PFSK-1 (cell line): Measurements from ENCODE around the gene DEFB112.

ENCODE experiments used
- FOXP2 ChIP-seq: optimal IDR thresholded peaks from 2 replicates; pipeline ENCODE3; 2011; ENCODE audit warnings: borderline replicate concordance, control low read depth, inconsistent platforms; ENCODE audit not compliant: insufficient read depth; ENCODE audit errors: extremely low read length, extremely low read depth
- POLR2AphosphoS5 ChIP-seq: IDR thresholded peaks from 2 replicates; pipeline ENCODE4 v1.6.1; 2012; ENCODE audit warnings: low read depth, mild to moderate bottlenecking, control low read depth, low read length, moderate library complexity
- REST ChIP-seq, 2 experiments: IDR thresholded peaks; 2 replicates each; pipeline versions ENCODE4 v1.6.1 to v1.8.0; 2011 to 2012; ENCODE audit warnings: low read depth in 2 of 2, low read length in 2 of 2, control low read depth in 1 of 2, inconsistent platforms in 1 of 2, mild to moderate bottlenecking in 1 of 2, moderate library complexity in 1 of 2; ENCODE audit not compliant: insufficient read depth in 1 of 2
- SIN3A ChIP-seq: IDR thresholded peaks from 2 replicates; pipeline ENCODE4 v1.6.1; 2012; ENCODE audit warnings: mild to moderate bottlenecking, low read length, moderate library complexity, borderline replicate concordance; ENCODE audit not compliant: insufficient read depth
- TAF1 ChIP-seq: IDR thresholded peaks from 2 replicates; pipeline ENCODE4 v1.6.1; 2012; ENCODE audit warnings: low read length, control low read depth, borderline replicate concordance; ENCODE audit not compliant: insufficient read depth

Gene DEFB112

GRCh38 chr6:50025258-50025657, 24.5 kb downstream of the DEFB112 start:
- TF ChIP-seq POLR2AphosphoS5 (no peak), SIN3A (no peak), REST (IDR thresholded peaks at IDR 0.05; ENCODE audit: insufficient read depth in 1 of 2, low read depth in 2 of 2, low read length in 2 of 2) (no peak), FOXP2 (no peak), TAF1 (no peak)

GRCh38 chr6:50021894-50022293, 27.8 kb downstream of the DEFB112 start, which contains the start of gene DEFB110:
TSS of gene DEFB110 (minus strand) at chr6:50021994. CDS start at chr6:50021935, 59 bp downstream.
- TF ChIP-seq POLR2AphosphoS5 (no peak), FOXP2 (no peak), SIN3A (no peak)

GRCh38 chr6:50007819-50008218, 41.9 kb downstream of the DEFB112 start:
- TF ChIP-seq FOXP2 = no peak
- TF ChIP-seq POLR2AphosphoS5 = no peak
- no peak for TF ChIP-seq REST (IDR thresholded peaks at IDR 0.05; ENCODE audit: insufficient read depth in 1 of 2, low read depth in 2 of 2, low read length in 2 of 2)
- no peak for TF ChIP-seq TAF1
- no peak for TF ChIP-seq SIN3A

GRCh38 chr6:50003139-50003538, 46.6 kb downstream of the DEFB112 start:
- no peak for TF ChIP-seq POLR2AphosphoS5
- TF ChIP-seq SIN3A = no peak
- no peak for TF ChIP-seq FOXP2

- no peak for TF ChIP-seq TAF1
Observed at GRCh38 chr6:49995278-49995677, 54.5 kb downstream of the DEFB112 start.
